Activated T-helper 9 cell treated with anti-CD3 and anti-CD28 coated beads, Interleukin-2, amount 50 U/mL, for 16 hours (primary cell): ENCODE measurements around the gene ESPN.
"Not testable (repeated sequence)": the region's sequence is repeated elsewhere in the genome, so short reads cannot be mapped to it uniquely, and the experiment has no call there.

Source experiments
- DNase-seq: peaks from one replicate; pipeline ENCODE4 v3.0.0-alpha.2; 2020; ENCODE audit warnings: low read depth

Gene ESPN

GRCh38 chr1:6447818-6448748 lies 23.5 kb downstream of the ESPN start:
- DNase-seq = no peak

DNA sequence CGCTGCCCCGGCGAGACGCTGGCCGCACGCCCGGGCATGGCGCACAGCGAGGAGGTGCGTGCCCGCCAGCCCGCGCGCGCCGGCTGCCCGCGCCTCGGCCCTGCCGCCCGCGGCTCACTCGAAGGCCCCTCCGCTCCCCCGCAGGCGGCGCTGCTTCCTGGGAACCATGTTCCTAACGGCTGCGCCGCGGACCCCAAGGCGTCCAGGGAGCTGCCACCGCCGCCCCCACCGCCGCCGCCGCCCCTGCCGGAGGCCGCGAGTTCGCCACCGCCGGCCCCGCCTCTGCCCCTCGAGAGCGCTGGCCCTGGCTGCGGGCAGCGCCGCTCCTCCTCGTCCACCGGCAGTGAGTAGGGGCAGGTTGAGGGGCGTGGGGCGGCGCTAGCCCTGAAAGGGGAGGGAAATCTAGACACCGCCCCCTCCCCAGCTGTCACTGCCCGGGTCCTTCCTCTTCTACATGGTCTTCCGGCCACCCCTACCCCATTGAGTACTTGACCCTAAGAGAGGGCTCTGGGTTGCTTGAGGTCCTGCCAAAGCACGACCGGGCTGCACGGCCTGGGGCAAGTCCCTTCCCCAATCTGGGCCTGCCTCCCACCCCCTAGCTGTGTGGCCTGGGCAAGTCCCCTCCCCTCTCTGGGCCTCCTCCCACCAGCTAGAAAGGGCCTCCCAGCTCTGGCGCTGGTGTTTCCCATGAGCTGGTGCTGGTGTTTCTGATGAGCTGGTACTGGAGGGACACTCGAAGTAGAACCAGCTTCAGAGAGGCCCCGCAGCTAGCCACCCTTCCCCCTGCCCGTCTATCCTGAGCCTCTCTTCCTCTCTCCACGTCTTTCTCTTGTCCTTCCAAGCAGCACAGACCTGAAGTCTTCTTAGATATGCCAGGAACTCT lies 24.4 kb downstream of the ESPN start:
- no peak for DNase-seq

DNA sequence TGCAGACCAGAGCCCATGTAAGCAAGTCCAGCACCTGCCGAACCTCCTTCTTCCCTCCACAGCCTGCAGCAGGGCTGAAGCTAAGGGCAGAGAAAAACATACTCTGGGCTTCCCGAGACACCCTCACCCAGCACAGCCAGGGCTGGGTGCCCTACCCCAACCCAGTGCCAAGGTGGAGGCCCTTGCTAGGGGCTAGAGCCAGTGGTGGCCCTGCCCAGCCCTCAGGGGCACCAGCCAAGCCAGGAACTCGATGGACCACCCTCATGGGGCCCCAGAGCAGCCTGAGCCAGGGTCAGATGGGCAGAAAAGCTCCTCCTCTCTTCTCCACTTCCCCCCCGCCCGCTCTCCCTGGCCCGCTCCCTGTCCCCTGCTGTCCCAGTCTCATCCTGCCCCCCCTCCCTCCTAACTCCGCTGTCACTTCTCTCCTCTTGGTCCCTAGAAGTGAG lies 25.5 kb downstream of the ESPN start:
- DNase-seq = no peak

- DNase-seq = not testable (repeated sequence)
Measured at GRCh38 chr1:6450486-6450885, 25.9 kb downstream of the ESPN start.

DNA sequence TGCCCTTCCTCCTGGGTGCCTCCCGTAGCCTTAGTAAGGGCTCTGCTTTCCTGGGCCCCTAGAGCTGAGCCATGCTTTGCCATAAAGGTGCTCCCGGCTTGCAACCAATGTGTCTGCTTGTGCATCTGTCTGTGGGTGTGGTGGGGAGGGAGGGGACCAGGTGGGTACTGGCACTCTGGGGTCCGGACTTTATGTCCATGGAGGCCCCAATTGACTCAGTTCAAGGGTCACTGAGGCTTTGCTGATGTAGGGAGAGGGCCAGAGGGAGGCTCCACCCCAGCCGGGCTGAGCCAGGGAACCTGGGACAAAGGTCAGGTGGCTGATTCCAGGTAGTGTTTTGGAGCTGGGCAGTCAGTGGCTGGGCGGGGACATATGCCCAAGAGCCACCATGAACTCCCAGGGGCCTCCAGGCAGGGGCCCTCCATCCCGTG lies 26.4 kb downstream of the ESPN start:
- DNase-seq = no peak

- not testable (repeated sequence) for DNase-seq
Measured at GRCh38 chr1:6453895-6454855, 29.6 kb downstream of the ESPN start.

DNA sequence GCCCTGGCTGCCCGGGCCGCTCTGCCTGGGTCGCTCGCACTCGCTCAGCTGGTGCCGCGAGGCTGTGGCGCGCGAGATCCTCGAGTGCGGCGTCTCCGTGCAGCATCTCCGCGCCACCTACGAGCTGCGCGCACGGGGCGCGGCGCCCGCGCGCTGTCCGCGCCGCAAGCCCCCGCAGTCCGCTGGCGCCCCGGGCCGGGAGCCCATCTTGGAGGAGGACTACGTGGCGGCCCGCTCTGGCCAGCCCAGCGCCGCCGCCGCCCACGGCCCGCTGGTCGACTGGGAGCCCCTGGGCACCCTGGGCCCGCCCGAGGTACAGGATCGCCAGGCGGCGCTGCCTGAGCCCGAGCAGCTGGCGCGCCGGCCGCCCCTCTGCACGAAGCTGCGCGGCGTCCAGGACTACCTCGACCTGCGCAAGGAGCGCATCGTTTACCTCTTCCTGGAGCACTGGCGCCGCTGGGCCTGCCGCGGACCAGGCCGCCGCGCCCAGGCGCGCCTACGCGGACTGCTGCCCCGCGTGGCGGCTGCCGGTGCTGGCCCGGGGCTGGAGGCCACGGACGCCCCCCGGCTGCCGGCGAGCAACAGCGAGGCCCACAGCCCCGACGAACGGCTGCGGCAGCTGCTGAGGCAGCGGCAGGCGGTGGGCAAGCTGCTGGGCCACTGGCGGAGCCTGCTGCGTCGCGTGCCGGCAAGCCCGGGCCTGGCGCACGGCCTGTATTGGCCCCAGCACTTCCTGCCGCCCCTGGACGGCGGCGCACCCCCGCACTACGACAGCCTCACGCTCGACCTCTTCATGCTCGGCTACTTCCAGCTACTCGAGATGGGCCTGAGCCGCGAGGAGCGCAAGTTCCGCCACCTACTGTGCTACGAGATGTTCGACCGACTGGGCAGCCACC lies 30.5 kb downstream of the ESPN start:
- peak; percentile 34 for DNase-seq

DNA sequence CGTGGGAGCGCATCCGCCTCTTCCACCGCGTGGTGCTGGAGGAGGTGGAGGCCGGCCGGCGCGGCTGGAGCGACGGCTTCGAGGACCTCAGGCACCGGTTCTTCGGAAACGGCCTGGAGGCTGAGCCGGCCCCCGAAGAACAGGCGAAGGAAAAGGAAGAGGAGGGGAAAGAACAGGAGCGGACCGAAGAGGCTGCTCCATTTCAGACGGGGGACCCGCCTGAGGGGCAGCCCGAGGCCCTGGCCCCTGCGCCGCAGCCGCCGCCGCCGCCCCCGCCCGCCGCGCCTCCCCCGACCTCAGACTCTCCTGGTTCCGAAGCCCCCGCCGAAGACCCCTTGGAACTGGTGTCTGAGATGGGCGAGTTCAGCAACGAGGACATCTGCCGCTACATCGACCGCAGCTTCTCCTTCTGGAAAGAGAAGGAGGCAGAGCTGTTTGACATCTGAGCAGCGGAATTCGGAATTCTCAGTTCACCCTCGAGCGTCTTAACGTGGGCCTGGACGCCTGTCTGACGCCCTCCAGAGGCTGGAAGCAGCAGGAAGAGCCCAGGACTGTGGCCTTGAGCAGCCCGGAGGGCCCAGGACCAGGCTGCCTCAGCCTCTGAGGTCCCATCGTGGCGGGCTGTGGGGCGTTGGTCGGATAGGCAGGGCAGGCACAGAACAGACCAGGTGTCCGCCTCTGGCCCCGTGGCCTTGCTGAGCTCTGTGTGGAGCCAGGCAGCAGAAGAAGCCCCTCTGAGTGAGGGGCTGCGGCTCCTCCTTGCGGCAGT lies 31.4 kb downstream of the ESPN start:
- DNase-seq = not testable (repeated sequence)

DNA sequence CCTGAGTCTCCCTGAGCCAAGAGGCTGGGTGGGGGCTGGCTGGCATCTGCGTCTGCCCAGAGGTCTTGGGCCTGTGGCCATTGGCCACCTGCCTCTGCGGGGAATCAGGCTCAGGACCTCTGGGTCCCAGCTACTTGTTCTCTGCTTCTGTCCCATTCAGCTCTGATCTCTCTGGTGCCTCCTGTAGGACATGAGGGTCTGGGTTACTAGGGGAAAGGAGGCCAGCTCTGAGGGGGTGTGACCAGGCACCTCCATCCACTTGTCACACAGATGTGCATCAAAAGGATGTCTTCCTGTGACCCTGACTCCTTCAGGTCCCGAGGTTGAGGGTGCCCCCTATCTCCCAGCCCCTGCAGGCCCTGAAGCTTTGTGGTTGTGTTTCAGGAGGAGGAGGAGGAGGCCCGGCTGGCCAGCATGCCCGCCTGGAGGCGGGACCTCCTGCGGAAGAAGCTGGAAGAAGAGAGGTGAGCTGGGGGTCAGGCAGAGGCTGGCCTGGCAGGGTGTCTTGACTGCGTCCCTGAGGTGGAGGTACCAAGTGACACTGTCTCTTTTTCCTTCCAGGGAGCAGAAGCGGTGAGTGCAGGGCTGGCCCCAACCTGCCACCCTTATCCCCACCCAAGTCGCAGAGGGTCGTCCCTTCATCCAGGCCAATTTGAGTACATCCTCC lies 32.4 kb downstream of the ESPN start:
- no peak for DNase-seq

GRCh38 chr1:6459850-6460265 lies 35.3 kb downstream of the ESPN start:
- DNase-seq = peak; percentile 55

GRCh38 chr1:6460301-6461050 lies 35.9 kb downstream of the ESPN start:
- DNase-seq = peak; percentile 91

DNA sequence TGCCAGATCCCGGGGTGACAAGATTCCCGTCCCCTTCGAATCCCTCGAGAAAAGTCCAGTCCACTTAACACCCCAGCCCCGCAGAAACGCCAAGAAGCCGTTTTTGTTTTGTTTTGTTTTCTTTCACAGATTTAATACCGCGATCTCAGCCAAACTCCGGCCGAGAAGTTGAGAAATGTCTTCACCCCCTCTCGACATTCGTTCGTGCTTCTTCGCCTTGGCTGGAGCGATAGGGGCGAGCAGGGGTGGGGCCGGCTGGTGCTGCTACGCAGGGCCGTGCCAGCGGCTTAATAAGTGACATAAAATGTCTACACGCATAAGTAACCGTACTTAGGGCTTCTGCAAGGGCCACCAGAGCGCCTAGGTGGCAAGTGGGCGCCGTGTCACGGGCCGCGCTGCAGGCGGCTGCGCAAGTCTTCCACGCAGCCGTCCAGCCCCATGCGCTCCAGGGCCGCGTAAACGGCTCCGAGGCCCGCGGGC lies 36.5 kb downstream of the ESPN start:
- DNase-seq = no peak

GRCh38 chr1:6461538-6462411 lies 37.2 kb downstream of the ESPN start:
- DNase-seq = no peak

DNA sequence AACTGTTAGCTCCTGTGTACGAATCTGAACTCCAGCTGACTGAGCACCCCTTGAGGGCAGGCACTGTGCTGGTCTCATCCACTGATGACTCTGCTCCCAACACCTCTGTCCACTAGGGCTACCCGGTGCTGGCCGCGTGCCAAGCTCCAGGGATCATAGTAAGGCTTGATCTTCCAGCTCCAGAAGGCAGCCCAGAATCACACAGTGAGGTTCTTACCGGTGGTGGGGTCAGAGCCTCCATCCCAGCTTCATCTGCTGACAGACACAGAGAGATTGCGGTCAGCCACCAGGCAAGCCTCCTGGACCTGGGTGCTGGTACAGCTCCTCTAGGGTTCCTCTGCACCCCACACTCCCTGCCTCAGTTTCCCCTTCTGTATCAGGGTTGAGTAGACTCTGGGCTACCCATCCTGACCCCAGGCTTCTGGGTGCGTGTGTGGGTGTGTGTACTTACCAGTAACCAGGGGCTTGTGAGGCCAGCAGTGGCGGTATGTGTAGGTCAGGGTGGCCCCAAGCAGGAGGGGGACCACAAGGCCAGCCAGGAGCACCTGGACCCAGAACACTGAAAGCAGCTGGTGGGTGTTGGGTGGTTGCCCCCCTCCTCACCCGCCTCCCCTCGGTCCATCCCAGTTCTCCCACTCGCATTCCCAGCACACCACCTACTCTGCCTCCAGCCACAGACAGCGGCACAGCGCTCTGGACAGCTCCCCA lies 38.0 kb downstream of the ESPN start:
- no peak for DNase-seq

GRCh38 chr1:6463120-6463412 lies 38.5 kb downstream of the ESPN start:
- DNase-seq = no peak

DNA sequence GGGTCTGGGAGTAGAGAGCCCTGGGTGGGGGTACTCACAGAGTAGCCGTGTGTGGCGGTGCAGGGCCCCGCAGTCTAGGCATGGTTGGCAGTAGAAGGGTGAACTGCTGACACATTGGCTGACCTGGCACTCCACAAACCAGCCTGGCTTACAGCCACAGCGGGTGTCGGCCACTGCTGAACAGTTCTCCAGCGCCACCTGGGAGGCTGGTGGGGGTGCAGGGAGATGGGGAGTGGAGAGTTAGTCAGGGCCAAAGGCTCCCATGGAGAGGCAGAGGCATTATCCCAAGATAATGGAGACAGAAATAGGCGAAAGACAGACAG lies 39.9 kb downstream of the ESPN start:
- DNase-seq = peak; percentile 41

- no peak for DNase-seq
Measured at GRCh38 chr1:6464915-6465314, 40.3 kb downstream of the ESPN start.
